Muscle of back (tissue), 11 donors: Measurements from ENCODE around the gene PSMB8. TPM values are rescaled to one million over a fixed set of nuclear protein-coding genes. Genes with fewer than 3 reads are reported as not detected.
"Not testable (repeated sequence)": the region's sequence is repeated elsewhere in the genome, so short reads cannot be mapped to it uniquely, and the experiment has no call there.

Source experiments
- DNase-seq, 3 donors: peaks; one replicate each; pipeline versions ENCODE4 v3.0.0 to v3.0.0-alpha.2; 2013
- polyA plus RNA-seq, 10 donors: library from polyadenylated mRNA; unstranded; fragments of 120-200 nt; gene quantifications; one replicate each; pipeline ENCODE4 v1.2.1, GENCODE V29; 2013; ENCODE audit not compliant: insufficient read length in 10 of 10

The PSMB8 gene
- polyA plus RNA-seq, 10 donors, result 12.0 to 20.3 (median 14.7) TPM

- no peak for DNase-seq
Observed at GRCh38 chr6:32839356-32839755, 4.5 kb downstream of the PSMB8 start.

- DNase-seq, result peak; percentile 92 to 99 (median 97)
Observed at GRCh38 chr6:32838114-32838958, 5.5 kb downstream of the PSMB8 start, which contains the start of gene TAP2. Gene TAP2, minus strand, starts transcription at chr6:32838739. Its CDS starts 506 bp downstream, at chr6:32838233.

DNA sequence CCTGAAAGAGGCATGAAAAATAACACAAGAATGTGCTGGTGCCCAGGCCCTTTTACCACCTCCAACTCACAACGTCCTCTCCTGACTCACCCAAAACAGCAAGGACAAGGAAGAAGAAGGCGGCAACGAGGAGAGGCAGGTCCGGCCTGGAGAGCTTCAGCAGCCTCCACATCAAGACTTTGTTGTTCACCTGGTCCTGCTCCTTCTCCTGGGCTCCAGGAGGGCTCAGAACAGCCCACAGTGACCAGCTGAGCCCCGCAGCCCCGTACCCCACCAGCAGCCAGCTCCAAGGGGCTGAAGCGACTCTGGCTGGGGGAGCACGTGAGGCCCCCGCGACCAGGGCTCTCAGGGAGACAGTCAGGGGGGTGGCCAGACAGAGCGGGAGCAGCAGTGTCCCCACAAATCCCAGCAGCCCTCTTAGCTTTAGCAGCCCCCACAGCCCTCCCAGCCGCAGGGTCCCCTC, 6.2 kb downstream of the PSMB8 start:
- no peak for DNase-seq

DNA sequence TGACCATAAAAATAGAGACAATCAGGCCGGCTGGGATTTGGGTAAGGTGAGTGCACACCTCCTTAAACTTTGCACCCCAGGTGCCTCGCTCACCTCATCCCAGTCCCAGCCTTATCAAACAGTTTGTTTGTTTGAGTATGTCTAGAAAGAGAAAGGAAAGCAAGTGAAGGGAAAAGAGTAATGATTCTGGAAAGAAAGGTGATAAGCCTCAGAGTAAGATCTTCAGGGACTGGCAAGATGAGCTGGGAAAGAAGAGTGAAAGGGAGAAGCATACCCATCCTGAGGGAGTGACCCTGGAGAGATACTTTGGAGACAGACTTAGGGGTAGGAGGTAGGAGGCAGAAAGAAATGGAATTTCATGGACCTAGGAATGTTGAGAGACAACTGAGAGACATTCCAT, 7.0 kb downstream of the PSMB8 start:
- DNase-seq, result no peak

DNA sequence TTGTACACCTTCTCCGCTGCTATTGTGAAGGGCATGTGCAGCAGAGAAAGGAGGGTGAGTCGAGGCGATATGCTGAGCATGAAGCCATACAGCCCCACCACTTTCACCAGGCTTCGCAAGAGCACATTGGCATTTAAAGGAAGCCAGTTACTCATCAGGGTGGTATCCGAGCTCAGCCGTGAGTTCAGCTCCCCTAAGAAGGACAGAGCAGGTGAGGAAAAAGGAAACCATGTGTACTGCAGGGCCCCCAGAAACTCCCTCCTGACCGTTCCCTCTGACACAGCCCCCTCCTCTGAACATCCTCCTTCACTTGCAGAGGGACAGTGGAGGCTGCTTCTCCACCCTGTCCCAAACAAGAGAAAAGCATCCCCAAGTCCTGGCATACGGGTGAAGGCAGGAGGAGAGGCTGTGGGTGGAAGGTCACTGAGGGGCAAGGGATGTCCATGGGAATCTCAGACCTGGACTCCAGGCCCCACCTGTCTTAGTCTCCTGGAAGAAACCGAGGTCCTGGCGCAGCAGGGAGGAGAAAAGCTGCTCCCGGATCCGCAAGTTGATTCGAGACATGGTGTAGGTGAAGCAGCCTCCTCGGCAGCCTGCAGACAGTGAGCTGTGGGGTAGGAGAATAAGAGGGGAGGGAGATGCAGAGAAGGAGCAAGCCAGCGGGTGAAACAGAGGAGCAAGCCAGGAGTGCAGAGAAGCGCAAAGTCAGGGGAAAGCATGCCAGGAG, 8.5 kb downstream of the PSMB8 start:
- DNase-seq, result no peak

GRCh38 chr6:32833664-32834063, 10.2 kb downstream of the PSMB8 start:
- DNase-seq, result no peak

GRCh38 chr6:32832535-32832934, 11.3 kb downstream of the PSMB8 start:
- DNase-seq, result no peak

DNA sequence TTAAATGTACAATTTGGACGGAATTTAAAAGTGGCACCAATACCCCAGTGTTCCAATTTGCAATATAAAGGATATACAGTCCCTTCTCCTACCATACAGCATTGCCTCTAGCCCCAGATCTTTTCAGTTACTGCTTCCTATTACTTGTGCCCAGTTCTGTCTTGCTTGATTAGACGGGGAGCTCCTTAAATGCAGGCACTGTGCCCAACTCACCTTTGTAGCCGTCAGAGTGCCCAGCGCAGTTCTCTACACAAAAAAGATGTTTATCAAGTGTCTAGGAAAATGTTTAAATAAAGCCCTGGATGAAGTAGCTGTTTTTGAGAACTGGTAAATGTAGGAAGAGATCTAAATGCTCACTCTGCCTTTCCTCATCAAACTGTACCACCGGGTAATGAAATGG, 12.9 kb downstream of the PSMB8 start:
- DNase-seq, result no peak

DNA sequence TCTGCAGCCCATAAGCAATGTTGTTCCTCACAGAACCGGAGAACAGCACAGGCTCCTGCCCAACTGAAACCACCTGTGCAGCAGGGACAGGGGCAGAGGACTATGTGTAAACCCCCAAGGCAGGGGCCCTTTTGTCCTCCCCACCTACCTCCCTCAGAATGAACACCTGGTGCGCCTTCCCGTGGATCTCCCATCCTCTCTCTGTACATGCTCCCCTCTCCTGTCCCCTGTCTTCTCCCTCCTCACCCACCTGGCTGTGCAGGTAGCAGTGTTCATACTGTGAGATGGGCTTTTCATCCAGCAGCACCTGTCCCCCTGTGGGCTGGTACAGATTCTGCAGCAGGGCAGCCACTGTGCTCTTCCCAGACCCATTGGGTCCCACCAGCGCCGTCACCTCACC, 13.8 kb downstream of the PSMB8 start:
- DNase-seq, result no peak

GRCh38 chr6:32829495-32829894, 14.4 kb downstream of the PSMB8 start:
- DNase-seq, result no peak

GRCh38 chr6:32827025-32827424, 16.8 kb downstream of the PSMB8 start:
- no peak for DNase-seq

DNA sequence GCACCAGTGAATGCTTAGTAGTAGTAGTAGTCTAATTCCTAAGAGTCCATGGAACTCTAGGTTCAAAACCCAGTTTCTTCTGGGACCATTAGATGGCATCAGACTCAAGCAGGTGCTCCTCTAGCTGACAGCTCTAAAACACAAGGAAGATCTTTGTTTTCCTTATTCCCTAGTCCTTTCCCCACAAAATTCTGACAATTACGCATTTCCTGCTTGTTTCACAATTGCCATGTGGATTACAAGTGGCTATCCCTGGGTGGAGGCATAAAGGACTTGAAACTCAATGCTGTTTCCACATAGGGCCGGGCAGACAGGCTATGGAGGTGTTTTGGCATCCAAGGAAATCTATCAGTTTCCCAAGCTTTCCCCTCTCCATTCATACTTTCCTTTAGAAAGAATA, 17.9 kb downstream of the PSMB8 start:
- DNase-seq, result peak in 1 of 3 donors; percentile 14

GRCh38 chr6:32819729-32820128, 24.1 kb downstream of the PSMB8 start:
- DNase-seq, result peak in 1 of 3 donors; percentile 42

GRCh38 chr6:32818867-32819266, 25.0 kb downstream of the PSMB8 start:
- DNase-seq, result no peak

DNA sequence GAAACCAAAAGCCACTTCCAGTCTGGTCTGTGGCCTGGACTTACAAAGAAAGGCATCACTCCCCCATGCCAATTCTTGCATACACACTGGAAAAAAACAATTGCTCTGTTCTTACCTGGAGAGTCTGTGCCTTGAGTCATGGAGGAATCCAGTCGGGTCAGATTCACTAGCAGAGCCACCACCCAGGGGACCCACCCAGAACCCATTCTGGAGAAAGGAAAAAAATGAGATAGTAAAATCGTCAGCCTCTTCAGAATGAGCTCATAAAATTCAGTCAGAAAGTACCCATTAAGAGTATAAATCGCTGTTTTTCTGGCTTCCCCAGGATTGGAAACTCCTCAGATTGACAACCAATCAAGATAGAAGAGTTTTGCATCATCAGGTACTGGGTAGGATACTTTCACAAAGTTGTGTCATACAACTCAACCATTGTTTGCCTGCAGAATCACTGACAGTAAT, 27.1 kb downstream of the PSMB8 start, which contains the start of gene HLA-DOB:
TSS of gene HLA-DOB (minus strand) at position 257 of the 459 bp plus-strand sequence. CDS start at position 206, 51 bp downstream.
- peak in 1 of 3 donors; percentile 15 for DNase-seq

- DNase-seq, result no peak
Observed at GRCh38 chr6:32815996-32816395, 27.9 kb downstream of the PSMB8 start.

- peak in 1 of 3 donors; percentile 11 for DNase-seq
Observed at GRCh38 chr6:32815115-32815514, 28.7 kb downstream of the PSMB8 start.

GRCh38 chr6:32814145-32814544, 29.7 kb downstream of the PSMB8 start:
- DNase-seq, result no peak

DNA sequence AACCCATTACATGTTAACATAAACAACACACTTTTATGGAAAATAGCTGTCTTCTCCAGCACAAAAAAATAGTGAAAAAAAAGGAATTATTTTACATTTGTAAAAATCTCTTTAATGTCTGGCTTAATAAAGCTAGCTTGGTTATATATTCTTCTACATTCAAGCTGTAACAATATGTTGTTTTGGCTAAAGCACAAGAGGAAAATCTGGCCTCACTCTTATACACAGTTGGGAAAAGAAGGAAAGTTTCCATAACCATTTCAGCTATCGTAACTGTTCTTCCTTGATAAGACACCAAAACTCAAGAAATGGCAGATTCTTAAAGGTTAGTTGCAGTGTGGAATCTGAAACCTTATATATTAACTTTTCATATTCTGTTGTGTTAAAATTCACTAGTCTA, 34.7 kb downstream of the PSMB8 start:
- peak in 1 of 3 donors; percentile 8 for DNase-seq

DNA sequence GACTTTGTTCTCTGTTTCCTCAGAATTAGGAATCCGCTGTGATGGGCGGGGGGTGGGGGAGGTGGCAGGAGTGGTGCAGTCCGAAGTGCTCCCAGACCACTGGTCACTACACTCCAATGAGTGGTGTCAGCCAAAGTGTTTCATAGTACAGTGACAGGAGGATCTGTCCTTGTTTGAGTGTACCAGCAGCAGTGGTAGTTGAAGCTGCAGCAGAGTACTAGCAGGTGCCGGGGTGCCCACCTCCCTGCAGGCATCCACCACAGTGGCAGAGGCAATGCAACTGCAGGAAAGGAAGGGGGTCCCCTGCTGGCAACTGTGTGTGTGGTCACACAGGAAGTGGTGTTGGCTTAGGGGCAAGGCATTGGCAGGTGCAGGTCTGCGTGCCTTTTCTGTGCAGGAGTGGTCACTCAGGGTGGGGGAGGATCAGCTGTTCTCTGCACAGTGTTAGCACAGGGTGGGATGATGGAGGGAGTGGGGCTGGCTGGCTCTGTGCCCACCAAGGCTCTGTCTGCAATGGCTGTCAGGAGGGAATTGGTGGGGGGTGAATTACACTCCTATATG, 36.7 kb downstream of the PSMB8 start:
- DNase-seq, result no peak

- not testable (repeated sequence) for DNase-seq
Observed at GRCh38 chr6:32805404-32805803, 38.4 kb downstream of the PSMB8 start.

DNA sequence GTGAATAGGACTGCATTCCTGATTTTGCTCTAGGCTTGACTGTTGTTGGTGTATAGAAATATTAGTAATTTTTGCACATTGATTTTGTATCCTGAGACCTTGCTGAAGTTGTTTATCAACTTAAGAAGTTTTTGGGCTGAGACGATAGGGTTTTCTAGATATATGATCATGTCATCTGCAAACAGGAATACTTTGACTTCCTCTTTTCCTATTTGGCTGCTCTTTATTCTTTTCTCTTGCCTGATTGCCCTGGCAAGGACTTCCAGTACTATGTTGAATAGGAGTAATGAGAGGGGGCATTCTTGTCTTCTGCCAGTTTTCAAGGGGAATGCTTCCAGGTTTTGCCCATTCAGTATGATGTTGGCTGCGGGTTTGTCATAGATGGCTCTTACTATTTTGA, 40.4 kb downstream of the PSMB8 start:
- DNase-seq, result no peak
